Stimulated activated naive CD8-positive, alpha-beta T cell treated with anti-CD3 and anti-CD28 coated beads, Interleukin-15, Interleukin-2, amounts not matched to agents 100 ng/mL and 50 ng/mL, for 24 hours (primary cell): ENCODE data around the gene STOM.

Source experiments
- H3K27ac Mint-ChIP-seq: one replicate; pipeline ENCODE4 v1.8.0; 2021; ENCODE audit warnings: mild to moderate bottlenecking, mixed read lengths
- H3K27me3 Mint-ChIP-seq: one replicate; pipeline ENCODE4 v1.8.0; 2021; ENCODE audit warnings: mixed read lengths
- H3K36me3 Mint-ChIP-seq: one replicate; pipeline ENCODE4 v1.8.0; 2021; ENCODE audit warnings: low read depth, mixed read lengths
- H3K4me1 Mint-ChIP-seq: one replicate; pipeline ENCODE4 v1.8.0; 2021; ENCODE audit warnings: low read depth, mixed read lengths
- H3K4me3 Mint-ChIP-seq: one replicate; pipeline ENCODE4 v1.8.0; 2021; ENCODE audit warnings: mild to moderate bottlenecking, mixed read lengths
- H3K9me3 Mint-ChIP-seq: one replicate; pipeline ENCODE4 v1.8.0; 2021; ENCODE audit warnings: mixed read lengths

The STOM gene

DNA sequence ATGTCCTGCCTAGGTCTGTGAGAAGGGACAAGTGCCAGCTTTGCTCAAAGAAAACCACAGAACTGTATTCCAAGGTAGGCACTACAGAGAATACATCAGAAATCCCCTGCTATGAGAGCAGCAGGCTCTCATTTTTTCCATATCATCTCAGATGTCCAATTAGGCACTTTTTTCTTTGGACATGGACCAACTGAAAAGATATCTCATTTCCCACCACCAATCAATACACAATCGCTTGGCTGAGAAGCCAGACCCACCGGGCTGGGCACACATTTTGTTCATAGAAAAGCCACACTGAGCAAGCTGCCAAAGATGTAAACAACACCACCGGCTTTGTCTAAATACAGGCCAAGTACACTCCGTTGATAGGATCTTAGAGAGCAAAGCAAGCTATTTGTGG is 25.9 kb downstream of the STOM start:
- H3K9me3 Mint-ChIP-seq: no peaks in the 10 kb centered on the region
- no peak overlapping the region for H3K27ac Mint-ChIP-seq

GRCh38 chr9:121340676-121341392 is 29.2 kb downstream of the STOM start:
- peaks cover 6% of the 10 kb centered on the region for H3K4me1 Mint-ChIP-seq
- H3K27me3 Mint-ChIP-seq: no peaks in the 10 kb centered on the region
- peaks cover 37% of the 10 kb centered on the region for H3K36me3 Mint-ChIP-seq
- no peak overlapping the region for H3K27ac Mint-ChIP-seq
- no peaks in the 10 kb centered on the region for H3K9me3 Mint-ChIP-seq
- no peak overlapping the region for H3K4me3 Mint-ChIP-seq

More for the DNA sequence above, 25.9 kb downstream of the STOM start:
- H3K4me3 Mint-ChIP-seq: no peak overlapping the region
- no peaks in the 10 kb centered on the region for H3K27me3 Mint-ChIP-seq
- H3K36me3 Mint-ChIP-seq: peaks cover 42% of the 10 kb centered on the region
- peaks cover 6% of the 10 kb centered on the region for H3K4me1 Mint-ChIP-seq

GRCh38 chr9:121339437-121339836 is 30.6 kb downstream of the STOM start:
- Mint-ChIP-seq H3K4me1 (peaks cover 6% of the 10 kb centered on the region), H3K27ac (no peak overlapping the region), H3K9me3 (no peaks in the 10 kb centered on the region), H3K36me3 (peaks cover 35% of the 10 kb centered on the region), H3K4me3 (no peak overlapping the region), H3K27me3 (no peaks in the 10 kb centered on the region)

DNA sequence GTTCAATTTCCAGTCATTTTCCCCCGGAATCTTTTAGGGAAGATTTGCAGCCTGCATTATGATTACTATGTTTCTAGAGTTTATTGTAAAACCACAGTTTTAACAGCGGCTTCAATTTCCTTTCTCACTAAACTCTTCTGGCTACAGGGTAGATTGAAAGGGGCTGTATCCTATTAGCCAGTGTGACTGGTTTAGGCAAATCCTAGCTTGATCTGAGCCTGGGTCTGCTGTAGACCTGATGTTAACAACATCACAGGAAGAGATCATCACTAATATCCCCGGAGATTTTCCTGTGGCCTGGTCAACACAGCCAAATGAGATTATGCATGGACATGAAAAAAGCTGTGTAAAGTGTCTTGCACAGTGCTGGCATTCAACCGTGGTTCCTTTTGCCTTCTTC is 33.4 kb downstream of the STOM start:
- H3K9me3 Mint-ChIP-seq: no peaks in the 10 kb centered on the region
- no peak overlapping the region for H3K27ac Mint-ChIP-seq
- no peak overlapping the region for H3K4me3 Mint-ChIP-seq
- H3K27me3 Mint-ChIP-seq: no peaks in the 10 kb centered on the region
- peaks cover 2% of the 10 kb centered on the region for H3K4me1 Mint-ChIP-seq
- peaks cover 32% of the 10 kb centered on the region for H3K36me3 Mint-ChIP-seq

GRCh38 chr9:121333950-121334773 is 35.9 kb downstream of the STOM start:
- Mint-ChIP-seq H3K9me3 (no peaks in the 10 kb centered on the region), H3K4me1 (no peaks in the 10 kb centered on the region), H3K4me3 (no peak overlapping the region), H3K27me3 (no peaks in the 10 kb centered on the region), H3K36me3 (peaks cover 29% of the 10 kb centered on the region), H3K27ac (no peak overlapping the region)

DNA sequence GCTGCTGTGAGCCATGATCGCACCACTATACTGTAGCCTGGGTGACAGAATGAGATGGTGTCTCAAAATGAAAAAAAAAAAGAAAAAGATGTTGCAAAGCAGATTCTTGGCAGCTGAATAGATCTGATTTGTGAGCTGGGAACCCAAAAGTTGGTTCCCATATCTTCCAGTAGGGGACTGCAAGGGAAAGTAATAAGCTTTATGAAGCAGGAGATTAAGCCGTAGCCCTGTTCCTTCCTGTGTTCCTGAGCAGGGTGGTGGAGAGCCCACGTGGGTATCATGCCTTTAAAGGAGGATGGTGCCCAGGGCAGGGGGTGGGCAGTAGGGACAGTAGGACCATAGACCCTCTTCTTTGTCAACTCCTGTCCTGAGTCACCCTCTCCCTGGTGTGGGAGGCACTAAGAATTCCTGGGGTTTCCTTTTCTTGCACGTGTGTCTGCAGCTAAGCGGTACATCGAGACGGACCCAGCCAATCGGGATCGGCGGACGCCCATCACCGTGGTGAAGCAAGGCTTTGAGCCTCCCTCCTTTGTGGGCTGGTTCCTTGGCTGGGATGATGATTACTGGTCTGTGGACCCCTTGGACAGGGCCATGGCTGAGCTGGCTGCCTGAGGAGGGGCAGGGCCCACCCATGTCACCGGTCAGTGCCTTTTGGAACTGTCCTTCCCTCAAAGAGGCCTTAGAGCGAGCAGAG is 37.9 kb downstream of the STOM start:
- Mint-ChIP-seq H3K4me1 (no peaks in the 10 kb centered on the region), H3K36me3 (peaks cover 19% of the 10 kb centered on the region), H3K27me3 (no peaks in the 10 kb centered on the region), H3K4me3 (no peak overlapping the region), H3K9me3 (no peaks in the 10 kb centered on the region), H3K27ac (no peak overlapping the region)

GRCh38 chr9:121331549-121331948 is 38.5 kb downstream of the STOM start:
- no peak overlapping the region for H3K27ac Mint-ChIP-seq
- no peaks in the 10 kb centered on the region for H3K4me1 Mint-ChIP-seq
- H3K4me3 Mint-ChIP-seq: no peak overlapping the region
- no peaks in the 10 kb centered on the region for H3K27me3 Mint-ChIP-seq
- H3K36me3 Mint-ChIP-seq: peaks cover 19% of the 10 kb centered on the region
- no peaks in the 10 kb centered on the region for H3K9me3 Mint-ChIP-seq

- Mint-ChIP-seq H3K4me1 (no peaks in the 10 kb centered on the region), H3K4me3 (no peak overlapping the region), H3K27ac (no peak overlapping the region), H3K9me3 (no peaks in the 10 kb centered on the region), H3K36me3 (peaks cover 14% of the 10 kb centered on the region), H3K27me3 (no peaks in the 10 kb centered on the region)
These were observed 41.0 kb downstream of the STOM start for GRCh38 chr9:121328876-121329681.

GRCh38 chr9:121328476-121328875 is 41.6 kb downstream of the STOM start:
- H3K4me1 Mint-ChIP-seq: no peaks in the 10 kb centered on the region
- H3K9me3 Mint-ChIP-seq: no peaks in the 10 kb centered on the region
- H3K36me3 Mint-ChIP-seq: peaks cover 14% of the 10 kb centered on the region
- H3K4me3 Mint-ChIP-seq: no peak overlapping the region
- H3K27me3 Mint-ChIP-seq: no peaks in the 10 kb centered on the region
- no peak overlapping the region for H3K27ac Mint-ChIP-seq

GRCh38 chr9:121326901-121327613 is 43.0 kb downstream of the STOM start:
- Mint-ChIP-seq H3K9me3 (no peaks in the 10 kb centered on the region), H3K27ac (no peak overlapping the region)

DNA sequence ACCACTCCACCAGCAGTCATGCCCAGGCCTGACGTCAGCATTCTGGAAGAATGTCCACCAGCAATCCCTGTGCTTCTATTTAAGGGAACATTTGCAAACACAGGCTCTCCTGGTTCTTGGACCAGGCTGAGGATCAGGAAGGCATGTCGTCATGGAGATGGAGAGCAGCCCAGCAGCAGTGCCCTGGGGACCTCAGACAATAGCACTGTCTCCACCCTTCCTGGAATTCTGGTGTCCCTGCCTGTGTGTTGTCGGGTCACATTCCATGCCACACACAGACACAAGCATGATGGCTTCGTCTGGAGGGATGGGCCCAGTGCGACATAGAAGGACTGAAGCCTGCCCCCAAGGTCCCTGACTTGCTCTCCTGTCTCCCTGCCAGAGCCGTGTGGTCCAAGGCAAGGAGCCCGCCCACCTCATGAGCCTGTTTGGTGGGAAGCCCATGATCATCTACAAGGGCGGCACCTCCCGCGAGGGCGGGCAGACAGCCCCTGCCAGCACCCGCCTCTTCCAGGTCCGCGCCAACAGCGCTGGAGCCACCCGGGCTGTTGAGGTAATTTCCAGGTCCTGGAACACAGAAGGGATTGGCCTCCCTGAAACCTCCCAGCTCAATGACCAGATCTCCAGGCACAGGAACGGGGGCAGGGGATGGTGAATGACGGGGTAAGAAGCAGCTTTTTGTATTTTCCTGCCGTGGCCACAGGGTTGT is 43.8 kb downstream of the STOM start:
- Mint-ChIP-seq H3K4me3 (no peak overlapping the region), H3K27me3 (no peaks in the 10 kb centered on the region), H3K4me1 (peaks cover 8% of the 10 kb centered on the region), H3K9me3 (no peaks in the 10 kb centered on the region), H3K36me3 (peaks cover 14% of the 10 kb centered on the region), H3K27ac (no peak overlapping the region)

More at GRCh38 chr9:121326901-121327613, 43.0 kb downstream of the STOM start:
- peaks cover 14% of the 10 kb centered on the region for H3K36me3 Mint-ChIP-seq
- no peaks in the 10 kb centered on the region for H3K27me3 Mint-ChIP-seq
- no peak overlapping the region for H3K4me3 Mint-ChIP-seq
- peaks cover 5% of the 10 kb centered on the region for H3K4me1 Mint-ChIP-seq

DNA sequence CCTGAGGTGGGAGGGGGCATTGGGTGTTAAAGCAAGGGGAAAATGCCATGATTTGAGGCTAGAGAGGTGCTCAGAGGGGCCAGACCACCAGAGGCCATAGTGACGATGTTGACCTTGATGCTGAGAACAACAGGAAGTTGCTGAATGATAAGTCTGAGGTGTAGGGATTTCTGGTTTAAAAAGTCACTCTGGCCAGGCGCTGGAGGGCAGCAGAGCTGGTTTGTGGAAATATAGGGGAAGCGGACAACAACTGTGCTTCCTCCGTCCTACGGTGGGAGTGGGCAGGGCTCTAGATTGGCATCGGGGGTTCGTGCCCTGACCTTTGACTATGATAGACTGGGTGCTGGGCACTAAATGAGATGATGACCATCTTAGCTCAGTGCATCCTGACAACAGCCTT is 44.7 kb downstream of the STOM start:
- Mint-ChIP-seq H3K9me3 (no peaks in the 10 kb centered on the region), H3K36me3 (peaks cover 14% of the 10 kb centered on the region), H3K27me3 (no peaks in the 10 kb centered on the region), H3K4me1 (peaks cover 14% of the 10 kb centered on the region), H3K27ac (no peak overlapping the region), H3K4me3 (no peak overlapping the region)

- no peak overlapping the region for H3K4me3 Mint-ChIP-seq
- H3K4me1 Mint-ChIP-seq: peaks cover 18% of the 10 kb centered on the region
- no peaks in the 10 kb centered on the region for H3K9me3 Mint-ChIP-seq
- H3K27ac Mint-ChIP-seq: no peak overlapping the region
- H3K27me3 Mint-ChIP-seq: no peaks in the 10 kb centered on the region
- peaks cover 11% of the 10 kb centered on the region for H3K36me3 Mint-ChIP-seq
These were observed 45.3 kb downstream of the STOM start for GRCh38 chr9:121324755-121325154.
